ENCODE data around the gene SCN1A. TPM values are rescaled to one million over a fixed set of nuclear protein-coding genes. Genes with fewer than 3 reads are reported as not detected.
"Not testable (repeated sequence)": the region's sequence is repeated elsewhere in the genome, so short reads cannot be mapped to it uniquely, and the experiment has no call there.

Gene SCN1A
- total RNA-seq, 1 donor from 2014 or later = not detected

DNA sequence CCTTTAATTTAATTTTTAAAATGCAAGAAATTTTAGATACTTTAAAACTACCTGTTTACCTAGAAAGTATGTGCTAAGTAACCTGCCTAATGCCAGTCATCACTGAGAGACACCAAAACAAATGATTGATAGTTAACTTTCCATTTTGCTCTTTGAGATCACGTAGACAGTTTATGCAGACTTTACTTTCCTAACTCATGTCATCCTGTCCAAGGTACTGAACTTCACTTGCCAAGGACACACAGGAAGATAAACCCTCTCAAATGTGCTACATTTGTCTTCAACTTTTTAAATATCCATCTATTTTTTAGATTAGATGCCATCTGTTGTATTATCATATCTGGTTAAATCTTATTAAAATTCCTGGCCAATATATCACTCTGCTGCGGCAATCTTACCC lies 20.1 kb upstream of the SCN1A start:
- no peak for DNase-seq
- no peaks in the 10 kb centered on the region for H3K4me1 Mint-ChIP-seq
- H3K9me3 Mint-ChIP-seq = no peaks in the 10 kb centered on the region
- no peak overlapping the region for H3K27ac Mint-ChIP-seq
- H3K4me3 Mint-ChIP-seq = no peak overlapping the region
- H3K27me3 Mint-ChIP-seq = peaks cover 1% of the 10 kb centered on the region
- H3K36me3 Mint-ChIP-seq (ENCODE audit: low read depth) = no peaks in the 10 kb centered on the region
- intact Hi-C loops (cut with micrococcal nuclease) = no loop called here

DNA sequence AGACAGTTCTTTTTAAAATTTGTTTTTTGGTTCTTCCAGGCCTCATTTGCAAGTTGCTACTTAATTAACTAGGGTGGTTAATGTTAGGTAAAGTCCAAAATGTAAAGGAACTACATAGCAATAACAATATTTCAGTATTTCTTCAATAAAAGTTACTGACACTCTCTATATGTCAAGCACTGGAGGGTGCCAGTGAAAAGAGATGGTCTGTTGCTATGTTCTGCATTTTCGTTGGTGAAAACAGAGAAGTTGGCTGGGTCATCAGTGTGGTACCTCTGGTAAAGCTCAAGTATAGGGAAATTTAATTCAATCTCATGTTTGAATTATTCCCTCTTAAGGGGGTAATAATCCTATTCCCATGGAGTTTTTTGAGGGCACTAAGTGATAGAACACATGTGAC lies 16.3 kb upstream of the SCN1A start:
- Mint-ChIP-seq H3K27me3 (no peaks in the 10 kb centered on the region), H3K4me3 (no peak overlapping the region), H3K27ac (no peak overlapping the region), H3K4me1 (no peaks in the 10 kb centered on the region), H3K9me3 (no peaks in the 10 kb centered on the region), H3K36me3 (ENCODE audit: low read depth) (no peaks in the 10 kb centered on the region)
- no peak for DNase-seq
- intact Hi-C loops (cut with micrococcal nuclease) = no loop called here

DNA sequence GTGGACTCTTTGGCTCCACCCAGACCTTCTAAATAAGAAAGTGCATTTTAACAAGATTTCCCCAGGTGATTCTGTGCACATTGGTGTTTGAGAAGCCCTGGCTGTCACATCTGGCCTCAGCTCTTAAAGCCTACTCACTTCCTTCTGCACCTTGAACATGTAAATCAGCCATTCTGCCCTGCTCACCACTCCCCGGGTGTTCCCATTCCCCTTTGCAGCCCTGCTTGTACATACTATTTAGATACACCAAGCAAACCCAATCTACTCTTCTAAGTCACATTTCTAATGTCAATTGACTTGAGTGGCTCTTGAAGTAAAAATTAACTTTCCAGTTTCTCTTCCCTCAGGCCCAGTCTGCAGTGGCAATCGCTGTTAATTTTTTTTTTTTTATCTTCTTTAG lies 13.1 kb upstream of the SCN1A start:
- Mint-ChIP-seq H3K27me3 (no peaks in the 10 kb centered on the region), H3K36me3 (ENCODE audit: low read depth) (no peaks in the 10 kb centered on the region), H3K9me3 (no peaks in the 10 kb centered on the region), H3K4me1 (no peaks in the 10 kb centered on the region), H3K4me3 (no peak overlapping the region), H3K27ac (no peak overlapping the region)
- intact Hi-C loops (cut with micrococcal nuclease) = no loop called here
- DNase-seq = no peak

DNA sequence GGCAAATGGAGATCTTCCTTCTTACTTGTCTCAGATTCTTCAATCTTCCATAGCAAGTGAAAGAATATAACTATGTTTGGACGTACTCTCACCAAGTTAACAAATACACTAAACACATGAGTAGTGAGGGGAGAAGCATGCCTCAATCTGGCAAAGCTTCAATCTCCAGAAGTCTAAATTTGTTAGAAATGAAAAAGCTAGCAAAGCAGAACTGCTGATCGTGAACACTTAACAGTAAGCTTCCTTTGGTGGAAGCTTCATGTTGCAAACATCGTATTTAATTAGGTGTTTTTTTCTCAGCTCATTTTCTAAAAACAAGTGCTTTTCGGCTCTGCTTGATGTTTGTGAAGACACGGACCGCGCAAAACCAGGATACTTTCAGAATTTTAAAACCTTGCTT lies 12.7 kb upstream of the SCN1A start:
- no peak for DNase-seq
- Mint-ChIP-seq H3K9me3 (no peaks in the 10 kb centered on the region), H3K27me3 (no peaks in the 10 kb centered on the region), H3K36me3 (ENCODE audit: low read depth) (no peaks in the 10 kb centered on the region), H3K4me3 (no peak overlapping the region), H3K4me1 (no peaks in the 10 kb centered on the region), H3K27ac (no peak overlapping the region)
- intact Hi-C loops (cut with micrococcal nuclease) = no loop called here

DNA sequence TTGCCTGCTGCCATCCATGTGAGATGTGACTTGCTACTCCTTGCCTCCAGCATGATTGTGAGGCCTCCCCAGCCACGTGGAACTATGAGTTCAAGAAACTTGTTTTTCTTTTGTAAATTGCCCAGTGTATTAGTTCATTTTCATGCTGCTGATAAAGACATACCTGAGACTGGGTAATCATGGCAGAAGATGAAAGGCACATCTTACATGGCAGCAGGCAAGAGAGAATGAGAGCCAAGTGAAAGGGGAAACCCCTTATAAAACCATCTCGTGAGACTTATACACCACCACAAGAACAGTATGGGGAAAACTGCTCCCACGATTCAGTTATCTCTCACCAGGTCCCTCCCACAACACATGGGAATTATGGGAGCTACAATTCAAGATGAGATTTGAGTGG lies 11.7 kb upstream of the SCN1A start:
- H3K4me1 Mint-ChIP-seq; H3K9me3 Mint-ChIP-seq; H3K27ac Mint-ChIP-seq; DNase-seq; H3K27me3 Mint-ChIP-seq; intact Hi-C loops (cut with micrococcal nuclease); H3K4me3 Mint-ChIP-seq; H3K36me3 Mint-ChIP-seq (ENCODE audit: low read depth): not testable (repeated sequence)

DNA sequence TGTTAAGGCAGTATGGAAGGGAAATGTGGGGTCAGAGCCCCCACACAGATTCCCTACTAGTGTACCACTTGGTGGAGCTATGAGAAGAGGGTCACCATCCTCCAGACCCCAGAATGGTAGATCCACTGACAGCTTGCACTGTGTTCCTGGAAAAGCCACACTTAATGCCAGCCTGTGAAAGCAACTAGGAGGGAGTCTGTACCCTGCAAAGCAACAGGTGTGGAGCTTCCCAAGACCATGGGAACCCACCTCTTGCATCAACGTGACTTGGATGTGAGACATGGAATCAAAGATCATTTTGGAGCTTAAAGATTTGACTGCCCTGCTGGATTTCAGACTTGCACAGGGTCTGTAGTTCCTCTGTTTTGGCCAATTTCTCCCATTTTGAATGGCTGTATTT lies 10.8 kb upstream of the SCN1A start:
- Mint-ChIP-seq H3K4me1 (no peaks in the 10 kb centered on the region), H3K27ac (no peak overlapping the region), H3K36me3 (ENCODE audit: low read depth) (no peaks in the 10 kb centered on the region), H3K9me3 (no peaks in the 10 kb centered on the region), H3K27me3 (no peaks in the 10 kb centered on the region), H3K4me3 (no peak overlapping the region)
- no peak for DNase-seq
- intact Hi-C loops (cut with micrococcal nuclease) = no loop called here

DNA sequence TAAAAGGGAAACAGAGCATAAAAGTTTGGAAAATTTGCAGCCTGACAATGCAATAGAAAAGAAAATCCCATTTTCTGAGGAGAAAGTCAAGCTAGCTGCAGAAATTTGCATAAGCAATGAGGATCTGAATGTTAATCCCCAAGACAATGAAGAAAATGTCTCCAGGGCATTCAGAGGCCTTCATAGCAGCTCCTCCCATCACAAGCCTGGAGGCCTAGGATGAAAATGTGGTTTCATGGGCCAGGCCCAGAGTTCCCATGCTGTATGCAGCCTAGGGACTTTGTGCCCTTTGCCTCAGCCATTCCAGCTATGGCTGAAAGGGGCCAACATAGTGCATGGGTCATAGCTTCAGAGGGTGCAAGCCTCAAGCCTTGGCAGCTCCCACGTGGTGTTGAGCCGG lies 10.3 kb upstream of the SCN1A start:
- H3K27ac Mint-ChIP-seq = no peak overlapping the region
- no peaks in the 10 kb centered on the region for H3K36me3 Mint-ChIP-seq (ENCODE audit: low read depth)
- H3K4me3 Mint-ChIP-seq = no peak overlapping the region
- intact Hi-C loops (cut with micrococcal nuclease) = no loop called here
- no peaks in the 10 kb centered on the region for H3K9me3 Mint-ChIP-seq
- H3K4me1 Mint-ChIP-seq = no peaks in the 10 kb centered on the region
- H3K27me3 Mint-ChIP-seq = no peaks in the 10 kb centered on the region
- no peak for DNase-seq

DNA sequence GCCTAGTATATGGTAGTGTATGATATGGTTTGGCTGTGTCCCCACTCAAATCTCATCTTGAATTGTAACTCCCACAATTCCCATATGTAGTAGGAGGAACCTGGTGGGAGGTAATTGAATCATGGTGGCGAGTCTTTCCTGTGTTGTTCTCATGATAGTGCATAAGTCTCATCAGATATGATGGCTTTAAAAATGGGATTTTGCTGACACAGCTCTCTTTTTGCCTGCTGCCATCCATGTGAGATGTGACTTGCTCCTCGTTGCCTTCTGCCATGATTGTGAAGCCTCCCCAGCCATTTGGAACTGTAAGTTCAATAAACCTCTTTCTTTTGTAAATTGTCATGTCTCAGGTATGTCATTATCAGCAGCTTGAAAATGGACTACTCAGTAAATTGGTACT lies 9.5 kb upstream of the SCN1A start:
- Mint-ChIP-seq H3K9me3 (no peaks in the 10 kb centered on the region), H3K27me3 (no peaks in the 10 kb centered on the region), H3K4me3 (no peak overlapping the region)

DNA sequence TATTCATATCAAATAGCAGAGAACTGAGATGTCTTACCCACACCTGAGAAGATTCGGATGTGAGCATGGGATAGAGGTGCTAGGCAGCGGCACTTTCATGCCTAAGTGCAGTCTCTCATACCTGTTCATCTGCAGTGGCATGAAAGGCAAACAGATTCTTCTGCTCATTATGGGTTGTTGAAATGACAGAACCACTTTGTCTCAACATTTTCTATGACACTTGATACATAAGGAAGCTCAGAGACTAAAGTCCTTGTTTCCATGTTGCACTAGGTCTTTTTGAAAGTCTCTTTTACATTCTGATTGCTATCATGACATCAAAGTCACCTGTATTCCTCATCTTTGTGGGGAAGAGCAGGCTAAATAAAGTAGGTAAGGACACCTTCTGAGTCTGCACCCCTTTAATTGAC lies 8.0 kb upstream of the SCN1A start:
- H3K27me3 Mint-ChIP-seq = no peaks in the 10 kb centered on the region
- intact Hi-C loops (cut with micrococcal nuclease) = no loop called here
- no peak overlapping the region for H3K27ac Mint-ChIP-seq
- H3K4me1 Mint-ChIP-seq = no peaks in the 10 kb centered on the region
- no peak for DNase-seq
- H3K4me3 Mint-ChIP-seq = no peak overlapping the region
- H3K36me3 Mint-ChIP-seq (ENCODE audit: low read depth) = no peaks in the 10 kb centered on the region
- H3K9me3 Mint-ChIP-seq = no peaks in the 10 kb centered on the region

More for the DNA sequence above, 9.5 kb upstream of the SCN1A start:
- Mint-ChIP-seq H3K27ac (no peak overlapping the region), H3K36me3 (ENCODE audit: low read depth) (no peaks in the 10 kb centered on the region), H3K4me1 (no peaks in the 10 kb centered on the region)
- no peak for DNase-seq
- intact Hi-C loops (cut with micrococcal nuclease) = no loop called here

DNA sequence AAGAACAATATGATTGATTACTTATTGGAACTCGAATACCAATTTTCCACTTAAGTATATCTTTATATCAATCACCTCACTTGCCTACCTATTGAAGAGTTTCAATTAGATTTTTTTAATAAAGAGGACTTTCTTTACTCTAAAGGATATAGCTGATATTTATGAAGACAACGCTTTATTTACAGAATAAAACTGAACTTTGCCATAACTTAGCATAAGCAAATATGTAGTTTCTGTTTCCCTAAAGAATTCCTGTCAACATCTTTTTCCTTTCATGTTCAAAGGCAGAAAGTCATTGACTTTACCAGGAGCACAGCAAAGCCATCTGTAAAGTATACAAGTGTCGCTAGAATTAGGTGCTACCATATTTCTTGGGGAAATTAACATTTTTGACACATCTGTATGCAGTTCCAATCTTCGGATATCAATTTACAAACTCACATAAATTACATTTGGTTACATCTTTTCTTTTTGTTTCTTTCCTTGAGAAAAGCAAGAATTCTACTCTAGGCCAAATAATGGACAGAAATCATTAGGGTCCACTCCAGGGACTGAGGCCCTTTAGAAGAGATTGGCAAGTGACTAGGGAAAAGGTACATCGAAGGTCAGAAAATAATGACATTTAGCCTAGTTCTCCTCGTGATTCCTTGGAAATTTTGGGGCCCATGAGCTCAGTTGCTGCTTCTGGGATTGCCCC lies 7.5 kb upstream of the SCN1A start:
- H3K27me3 Mint-ChIP-seq = peaks cover 2% of the 10 kb centered on the region
- H3K4me1 Mint-ChIP-seq = no peaks in the 10 kb centered on the region
- no peaks in the 10 kb centered on the region for H3K36me3 Mint-ChIP-seq (ENCODE audit: low read depth)
- intact Hi-C loops (cut with micrococcal nuclease) = no loop called here
- no peak overlapping the region for H3K27ac Mint-ChIP-seq
- no peak for DNase-seq
- no peaks in the 10 kb centered on the region for H3K9me3 Mint-ChIP-seq
- no peak overlapping the region for H3K4me3 Mint-ChIP-seq

DNA sequence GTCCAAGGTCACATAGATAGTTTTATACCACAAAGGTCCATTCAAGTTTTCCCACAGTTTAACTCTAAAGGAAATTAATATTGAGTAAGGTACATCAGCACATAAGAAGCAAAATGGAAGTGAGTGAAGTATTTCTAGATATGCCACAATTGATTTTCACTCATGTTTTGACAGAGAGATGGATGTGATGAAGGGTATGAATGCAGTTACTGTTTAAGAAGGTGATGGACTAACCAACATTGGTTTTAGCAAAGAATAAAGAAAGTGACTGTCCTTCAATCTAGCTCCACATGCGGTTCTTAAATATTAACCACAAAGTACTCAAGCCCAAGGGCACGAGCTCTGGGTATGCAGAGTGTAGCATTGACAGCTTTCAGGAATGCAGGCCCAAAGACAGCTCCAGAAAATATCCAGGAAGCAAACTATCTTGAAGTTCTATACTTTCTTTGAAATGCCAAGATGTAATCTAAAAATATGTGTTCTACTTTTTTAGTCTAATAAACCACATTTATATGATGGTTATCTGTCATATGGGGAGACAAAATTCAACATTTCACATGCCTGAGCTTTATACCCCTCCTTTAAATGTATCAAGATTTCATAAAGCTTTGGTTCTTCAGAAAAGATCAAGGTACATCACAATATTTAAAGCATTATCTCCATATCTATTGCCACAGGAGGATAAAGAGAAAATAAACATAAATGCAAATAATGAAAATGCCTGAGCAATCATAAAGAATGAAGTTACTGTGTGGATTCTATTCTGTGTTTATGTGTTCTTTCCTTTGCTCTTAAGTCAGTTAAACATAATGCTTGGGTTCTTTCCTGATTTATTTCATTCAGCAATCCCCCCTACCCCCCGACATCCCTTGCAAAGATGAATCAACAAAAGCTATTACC lies 6.7 kb upstream of the SCN1A start:
- H3K36me3 Mint-ChIP-seq (ENCODE audit: low read depth) = no peaks in the 10 kb centered on the region
- H3K27ac Mint-ChIP-seq = no peak overlapping the region
- H3K9me3 Mint-ChIP-seq = no peaks in the 10 kb centered on the region
- peaks cover 7% of the 10 kb centered on the region for H3K27me3 Mint-ChIP-seq
- intact Hi-C loops (cut with micrococcal nuclease) = no loop called here
- H3K4me3 Mint-ChIP-seq = no peak overlapping the region
- H3K4me1 Mint-ChIP-seq = no peaks in the 10 kb centered on the region
- DNase-seq = no peak

DNA sequence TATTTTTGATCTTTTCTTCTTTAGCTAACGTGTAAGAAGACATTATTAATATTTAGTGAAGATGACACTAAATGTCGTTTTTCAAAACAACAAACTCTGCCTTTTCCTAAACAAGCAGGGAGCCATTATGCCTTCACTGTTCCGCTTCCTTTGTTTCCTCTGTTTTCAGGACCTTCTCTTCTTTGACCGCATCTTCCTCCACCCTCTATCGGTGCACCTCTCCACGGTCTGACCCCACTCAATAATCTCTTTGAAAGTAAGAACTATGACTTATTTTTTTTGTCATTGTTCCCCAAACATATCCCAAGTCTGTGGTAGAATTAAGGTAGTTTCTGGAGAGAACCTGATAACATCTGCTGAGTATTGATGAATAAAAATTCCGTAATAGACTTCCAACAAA lies 5.8 kb upstream of the SCN1A start:
- no peaks in the 10 kb centered on the region for H3K9me3 Mint-ChIP-seq
- no peak overlapping the region for H3K27ac Mint-ChIP-seq
- H3K36me3 Mint-ChIP-seq (ENCODE audit: low read depth) = no peaks in the 10 kb centered on the region
- DNase-seq = no peak
- intact Hi-C loops (cut with micrococcal nuclease) = no loop called here
- peaks cover 7% of the 10 kb centered on the region for H3K27me3 Mint-ChIP-seq
- H3K4me1 Mint-ChIP-seq = no peaks in the 10 kb centered on the region
- H3K4me3 Mint-ChIP-seq = no peak overlapping the region

DNA sequence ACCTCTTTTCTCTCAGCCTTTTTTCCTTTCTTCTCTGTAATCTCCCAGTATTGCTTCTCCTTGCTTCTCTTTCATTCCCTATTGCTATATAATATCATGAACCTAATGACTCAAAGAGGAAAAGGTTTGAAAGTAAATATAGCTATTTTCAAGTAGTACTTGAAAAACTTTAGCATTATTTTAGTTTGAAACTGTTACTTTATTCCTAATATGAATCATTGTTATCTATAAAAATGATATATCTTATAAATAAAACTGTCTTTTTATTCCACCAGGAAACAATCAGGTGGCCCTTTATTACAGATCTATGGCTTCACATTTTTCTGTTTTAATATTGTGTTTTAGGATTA lies 311 bp upstream of the SCN1A start:
- DNase-seq = no peak
- H3K4me3 Mint-ChIP-seq = no peak overlapping the region
- intact Hi-C loops (cut with micrococcal nuclease) = loop anchor here (1.0 to 10.0 kb wide), 5 partner anchors 71 to 1135 kb away; no protein-coding TSS in a partner anchor
- no peaks in the 10 kb centered on the region for H3K9me3 Mint-ChIP-seq
- H3K4me1 Mint-ChIP-seq = no peaks in the 10 kb centered on the region
- H3K36me3 Mint-ChIP-seq (ENCODE audit: low read depth) = no peaks in the 10 kb centered on the region
- H3K27ac Mint-ChIP-seq = no peak overlapping the region
- H3K27me3 Mint-ChIP-seq = peaks cover 7% of the 10 kb centered on the region

DNA sequence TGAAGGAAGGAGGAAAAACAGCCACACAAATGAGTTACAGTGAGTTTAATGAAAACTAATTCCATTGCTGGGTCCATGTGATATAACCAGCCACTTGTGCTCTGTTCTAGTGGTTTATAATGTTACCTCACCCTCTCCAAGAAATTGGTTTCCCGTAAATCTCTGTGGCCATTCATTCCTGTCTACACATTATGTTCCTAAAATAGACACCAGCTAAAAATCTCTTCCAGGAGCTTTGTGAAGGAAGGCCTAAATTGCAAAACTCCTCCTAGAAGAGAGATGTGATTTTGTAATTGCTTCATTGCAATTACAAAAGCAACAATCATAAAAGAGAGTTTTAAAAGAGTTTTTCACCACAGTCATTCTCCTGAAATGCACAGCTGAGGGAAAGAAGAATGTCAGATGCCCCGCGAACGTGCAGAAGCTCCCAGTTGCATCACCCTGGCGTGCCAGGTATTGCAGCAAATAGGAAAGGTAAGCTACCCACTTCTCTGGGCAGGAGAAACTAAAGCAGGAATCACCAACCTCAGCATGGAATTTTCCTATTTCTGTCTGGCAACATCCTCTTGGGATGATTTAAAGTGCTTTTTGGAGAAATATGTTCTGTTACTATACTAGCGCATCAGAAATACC lies 1.7 kb downstream of the SCN1A start:
- no peak overlapping the region for H3K4me3 Mint-ChIP-seq
- H3K27me3 Mint-ChIP-seq = peaks cover 14% of the 10 kb centered on the region
- no peaks in the 10 kb centered on the region for H3K4me1 Mint-ChIP-seq
- no peaks in the 10 kb centered on the region for H3K9me3 Mint-ChIP-seq
- intact Hi-C loops (cut with micrococcal nuclease) = loop anchor here (5.0 to 10.0 kb wide), 2 partner anchors 251 to 724 kb away; no protein-coding TSS in a partner anchor
- H3K27ac Mint-ChIP-seq = no peak overlapping the region
- DNase-seq = no peak
- H3K36me3 Mint-ChIP-seq (ENCODE audit: low read depth) = no peaks in the 10 kb centered on the region
